GM19023 (cell line): ENCODE data around the gene SNN.
A peak's percentile ranks its signal among the peaks of the same experiment; 100 is the strongest.

ENCODE experiments used
- ATAC-seq: cut with Tn5 transposase; IDR thresholded peaks from one replicate; pipeline ENCODE4 v1.9.1; 2021; ENCODE audit warnings: mild to moderate bottlenecking, moderate library complexity; ENCODE audit not compliant: unreplicated experiment

SNN gene

DNA sequence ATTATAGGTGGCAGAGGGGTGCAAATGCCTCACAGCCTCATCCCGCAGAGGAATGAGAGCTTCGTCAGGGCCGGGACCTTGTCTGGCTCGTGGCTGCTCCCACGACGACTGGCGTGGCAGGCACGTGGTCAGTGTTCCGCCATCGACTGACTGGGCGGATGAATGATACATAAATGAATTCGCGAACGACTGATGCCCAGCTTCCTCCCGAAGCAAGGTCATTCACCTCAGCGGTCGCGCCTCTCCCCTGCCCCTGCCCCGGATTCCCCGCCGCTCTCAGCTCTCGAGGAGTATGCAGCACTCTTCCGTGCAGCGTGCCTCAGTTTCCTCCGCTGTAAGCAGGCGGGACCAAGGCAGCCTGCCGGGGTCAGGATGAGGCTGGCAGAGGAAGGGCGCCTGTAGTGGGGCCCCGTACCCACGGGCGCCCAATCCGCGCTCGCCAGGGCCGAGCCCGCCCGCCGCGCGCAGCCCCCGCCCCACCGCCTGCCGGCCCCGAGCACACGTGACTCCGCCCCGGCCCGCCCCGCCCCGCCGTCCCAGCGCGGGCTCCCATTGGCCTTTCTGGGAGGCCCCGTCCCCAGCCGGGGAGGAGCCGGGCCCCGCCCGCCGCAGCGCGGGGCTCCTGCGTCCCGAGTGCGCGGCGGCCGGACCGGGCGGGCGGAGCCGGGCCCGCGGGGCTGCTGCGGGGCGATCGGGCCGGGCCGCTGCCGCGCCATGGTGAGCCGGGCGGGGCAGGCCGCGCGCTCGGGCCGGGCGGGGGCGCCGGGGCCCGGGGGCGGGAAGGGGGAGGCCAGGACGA, at the start of gene SNN:
SNN (plus strand) TSS at position 632 of the 799 bp plus-strand sequence. CDS start 7,605 bp downstream, outside the sequence.
- ATAC-seq = peak; percentile 59

DNA sequence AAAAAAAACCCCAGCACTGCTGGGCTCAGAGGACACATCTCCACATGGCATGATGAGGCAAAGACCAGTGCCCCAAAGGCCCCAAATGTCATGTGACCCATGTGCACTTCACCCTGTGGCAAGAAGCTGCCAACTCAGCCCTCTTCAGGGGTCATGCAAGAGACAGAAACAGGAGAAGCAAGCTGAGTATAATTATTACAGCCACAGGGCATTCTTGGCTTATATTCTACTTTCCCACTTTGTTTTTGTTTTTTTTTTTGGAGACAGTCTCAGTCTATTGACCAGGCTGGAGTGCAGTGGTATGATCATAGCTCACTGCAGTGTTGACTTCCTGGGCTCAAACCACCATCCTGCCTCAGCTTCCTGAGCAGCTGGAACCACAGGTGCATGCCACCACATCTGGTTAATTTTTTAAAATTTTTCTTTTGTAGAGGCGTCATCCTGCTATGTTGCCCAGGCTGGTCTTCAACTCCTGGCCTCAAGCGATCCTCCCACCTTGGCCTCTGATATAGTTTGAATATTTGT, 48.9 kb upstream of the SNN start:
- no peak for ATAC-seq

DNA sequence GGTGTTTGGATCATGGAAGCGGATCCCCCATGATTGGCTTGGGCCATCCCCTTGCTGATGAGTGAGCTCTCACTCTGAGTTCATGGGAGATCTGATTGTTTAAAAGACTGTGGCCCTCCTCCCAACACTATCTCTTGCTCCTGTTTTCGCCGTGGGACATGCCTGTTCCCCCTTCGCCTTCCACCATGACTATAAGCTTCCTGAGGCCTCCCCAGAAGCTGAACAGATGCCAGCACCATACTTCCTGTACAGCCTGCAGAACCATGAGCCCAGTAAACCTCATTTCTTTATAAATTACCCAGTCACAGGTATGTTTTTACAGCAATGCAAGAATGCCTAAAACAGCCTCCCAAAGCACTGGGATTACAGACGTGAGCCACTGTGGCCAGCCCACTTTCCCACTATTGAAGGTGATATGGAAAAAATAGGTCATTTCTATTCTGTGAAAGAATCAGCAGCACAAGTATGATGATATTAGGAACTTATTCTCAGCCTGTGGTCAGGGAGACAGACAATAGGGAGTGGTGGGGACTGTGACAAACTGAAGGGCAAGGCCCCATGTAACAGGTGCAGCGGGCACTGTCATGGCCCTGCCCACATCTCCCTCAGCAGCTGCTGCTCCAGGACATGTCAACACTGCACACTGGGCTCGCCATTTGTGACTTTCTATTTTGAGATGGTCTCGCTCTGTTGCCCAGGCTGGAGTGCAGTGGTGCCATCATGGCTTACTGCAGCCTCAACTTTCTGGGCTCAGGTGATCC, 47.8 kb upstream of the SNN start:
- ATAC-seq = no peak

DNA sequence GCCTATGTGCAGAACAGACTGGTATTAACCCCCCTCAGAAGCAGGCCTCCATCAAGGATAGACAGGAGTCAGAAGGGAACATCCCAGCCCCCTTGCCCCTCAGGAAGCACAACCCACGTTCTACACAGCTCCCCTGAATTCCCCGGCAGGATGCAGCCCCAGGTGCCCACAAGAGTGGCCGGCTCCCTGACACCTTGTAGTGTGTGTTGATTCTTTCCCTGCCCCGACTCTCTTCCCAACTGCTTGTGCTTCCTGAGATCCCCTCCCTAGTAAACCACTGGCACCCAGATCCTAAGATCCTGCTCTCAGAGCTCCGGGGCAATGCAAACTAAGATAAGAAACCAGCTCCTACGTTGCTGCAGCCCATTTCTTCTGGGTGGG, 46.7 kb upstream of the SNN start:
- ATAC-seq = no peak

GRCh38 chr16:11621920-11622651, 46.2 kb upstream of the SNN start:
- no peak for ATAC-seq

GRCh38 chr16:11624205-11624604, 44.0 kb upstream of the SNN start:
- no peak for ATAC-seq

DNA sequence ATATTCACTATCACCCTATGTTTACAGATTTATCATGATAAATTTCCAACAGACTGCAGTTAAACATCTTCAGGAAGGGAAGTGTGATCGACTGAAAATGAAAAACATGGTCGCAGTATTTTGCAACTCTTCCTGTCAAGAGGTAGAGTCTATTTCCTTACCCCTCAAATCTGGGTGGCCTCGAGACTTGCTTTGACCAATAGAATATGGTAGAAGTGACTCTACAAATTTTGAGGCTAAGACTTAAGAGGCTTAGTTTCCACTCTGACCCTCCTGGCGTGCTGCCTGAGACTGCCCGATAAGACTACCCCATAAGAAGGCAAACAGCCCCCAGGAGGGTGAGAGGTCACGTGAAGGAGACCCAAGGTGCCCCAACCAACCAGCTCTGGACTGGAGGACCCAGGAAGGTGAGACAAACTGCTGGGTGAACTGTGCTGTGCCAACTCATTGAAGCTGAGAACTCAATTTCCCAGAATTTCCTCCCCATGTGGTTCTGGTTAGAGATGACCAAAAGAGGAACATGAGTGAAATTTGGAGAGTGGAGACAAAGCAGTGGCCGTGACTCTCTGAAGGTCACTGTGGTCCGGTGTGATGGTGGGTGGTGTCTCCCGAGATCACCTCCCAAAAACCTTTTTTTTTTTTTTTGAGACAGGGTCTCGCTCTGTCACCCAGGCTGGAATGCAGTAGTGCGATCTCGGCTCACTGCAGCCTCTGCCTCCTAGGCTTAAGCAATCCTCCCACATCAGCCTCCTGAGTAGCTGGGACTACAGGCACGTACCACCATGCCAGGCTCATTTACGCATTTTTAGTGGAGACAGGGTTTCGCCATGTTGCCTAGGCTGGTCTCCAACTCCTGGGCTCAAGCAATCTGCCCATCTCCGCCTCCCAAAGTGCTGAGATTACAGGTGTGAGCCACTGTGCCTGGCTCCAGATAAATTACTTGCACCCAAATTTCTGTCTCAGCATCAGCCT, 43.3 kb upstream of the SNN start:
- ATAC-seq = no peak

DNA sequence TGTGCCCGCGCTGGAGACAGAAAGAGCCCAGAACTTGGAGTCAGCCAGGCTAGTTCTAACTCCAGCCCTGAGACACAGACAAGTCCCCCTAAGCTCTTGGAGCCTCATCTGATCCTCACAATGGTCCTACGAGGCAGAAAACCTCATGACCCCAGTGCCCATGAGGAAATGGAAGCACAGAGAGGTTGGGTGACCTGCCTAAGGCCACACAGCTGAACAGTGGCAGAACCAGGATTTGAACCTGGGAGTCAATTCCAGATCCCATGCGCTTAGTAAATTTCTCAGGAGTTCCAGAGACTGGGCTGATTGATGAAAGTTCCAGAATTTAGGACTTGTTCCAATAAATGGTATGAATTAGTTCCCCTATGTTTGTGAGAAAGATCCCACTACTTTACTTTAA, 42.5 kb upstream of the SNN start:
- ATAC-seq = no peak

DNA sequence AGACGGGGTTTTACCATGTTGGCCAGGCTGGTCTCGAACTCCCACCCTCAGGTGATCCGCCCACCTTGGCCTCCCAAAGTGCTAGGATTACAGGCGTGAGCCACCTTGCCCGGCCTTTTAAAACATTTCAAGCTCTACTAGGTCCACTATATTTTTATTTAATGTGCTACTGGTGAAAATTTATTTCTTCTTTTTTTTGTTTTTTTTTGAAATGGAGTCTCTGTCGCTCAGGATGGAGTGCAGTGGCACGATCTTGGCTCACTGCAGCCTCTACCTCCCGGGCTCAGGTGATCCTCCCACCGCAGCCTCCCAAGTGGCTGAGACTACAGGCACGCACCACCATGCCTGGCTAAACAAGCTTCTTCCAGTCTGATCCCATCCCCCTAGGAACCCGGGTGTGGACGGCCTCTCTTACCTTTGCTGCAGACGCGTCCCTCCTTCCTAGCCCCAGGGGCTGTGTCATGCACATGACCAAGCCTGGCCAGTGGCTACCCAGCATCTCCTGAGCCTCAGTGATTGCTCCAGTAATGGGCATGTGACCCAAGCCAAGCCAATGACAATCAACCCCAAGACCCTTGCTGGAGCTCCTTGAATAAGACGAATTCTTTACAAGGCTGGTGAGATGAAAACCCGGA, 41.5 kb upstream of the SNN start:
- no peak for ATAC-seq

DNA sequence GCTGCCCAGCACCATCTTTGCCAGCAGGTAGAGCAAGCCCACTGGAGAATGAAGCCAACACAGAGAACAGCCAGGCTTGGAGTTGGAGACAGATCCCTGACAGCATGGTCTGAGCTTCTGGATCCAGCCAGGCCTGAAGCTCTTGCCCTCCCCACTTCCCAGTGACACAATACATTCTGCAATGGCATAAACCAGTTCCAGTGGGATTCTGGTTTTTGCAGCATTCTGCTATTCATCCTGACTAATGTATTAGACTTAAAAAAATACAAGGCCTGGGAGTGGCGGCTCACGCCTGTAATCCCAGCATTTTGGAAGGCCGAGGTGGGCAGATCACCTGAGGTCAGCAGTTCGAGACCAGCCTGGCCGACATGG, 41.0 kb upstream of the SNN start:
- no peak for ATAC-seq

DNA sequence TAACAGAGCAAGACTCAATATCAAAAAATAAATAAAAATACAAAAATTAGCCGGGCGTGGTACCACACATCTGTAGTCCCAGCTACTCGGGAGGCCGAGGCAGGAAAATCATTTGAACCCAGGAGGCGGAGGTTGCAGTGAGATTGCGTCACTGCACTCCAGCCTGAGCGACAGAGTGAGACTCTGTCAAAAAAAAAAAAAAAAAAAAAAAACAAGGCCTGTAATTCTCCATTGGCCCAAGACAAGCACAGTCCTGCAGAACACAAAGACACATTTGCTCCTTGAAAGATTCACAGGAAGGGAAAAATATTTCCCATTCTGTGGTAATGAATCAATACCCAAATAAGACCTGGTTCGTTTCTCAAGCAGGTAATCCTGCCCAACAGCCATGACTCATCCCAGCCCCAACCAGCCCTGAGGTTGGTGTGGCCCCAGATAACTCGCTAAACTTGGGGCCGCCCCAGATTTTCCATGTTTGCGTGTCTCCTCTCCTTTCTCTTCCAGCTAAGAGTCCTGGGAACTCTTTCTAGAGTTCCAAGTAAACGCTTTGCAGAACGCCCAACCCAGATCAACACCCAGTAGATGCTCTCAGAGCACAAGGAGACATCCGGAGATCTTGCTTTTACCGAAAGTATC, 40.3 kb upstream of the SNN start:
- no peak for ATAC-seq

GRCh38 chr16:11629071-11630030, 38.9 kb upstream of the SNN start:
- ATAC-seq = no peak

DNA sequence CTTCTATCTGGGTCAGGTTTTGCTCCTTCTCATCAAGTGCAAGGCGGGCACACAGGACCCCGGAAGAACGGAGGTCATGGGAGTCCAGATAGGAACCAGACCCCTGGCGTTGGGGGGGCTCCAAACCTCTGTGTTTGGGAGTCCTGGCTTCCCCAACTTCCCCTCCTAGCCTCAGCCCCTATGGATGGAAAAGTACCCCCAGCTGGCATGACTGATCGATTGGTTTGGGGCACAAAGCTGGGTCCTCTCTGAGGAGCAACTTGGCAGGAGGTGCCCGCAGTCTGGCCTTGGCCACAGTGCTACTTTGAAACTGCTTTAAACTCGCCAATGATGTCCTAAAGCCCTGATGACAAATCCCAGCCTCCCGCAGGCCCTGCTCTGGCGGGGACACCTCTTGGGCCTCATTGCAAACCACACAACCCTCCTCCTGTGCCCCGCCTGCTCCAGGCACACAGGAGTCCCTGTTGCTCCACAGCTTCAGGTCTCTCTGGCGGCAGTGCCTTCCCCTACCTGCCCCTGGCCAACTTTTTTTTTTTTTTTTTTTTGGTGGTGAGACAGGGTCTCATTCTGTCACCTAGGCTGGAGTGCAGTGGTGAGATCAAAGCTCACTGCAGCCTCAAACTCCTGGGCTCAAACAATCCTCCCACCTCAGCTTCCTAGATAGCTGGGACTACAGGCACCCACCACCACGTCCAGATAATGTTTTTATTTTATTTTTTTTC, 38.0 kb upstream of the SNN start:
- ATAC-seq = no peak

DNA sequence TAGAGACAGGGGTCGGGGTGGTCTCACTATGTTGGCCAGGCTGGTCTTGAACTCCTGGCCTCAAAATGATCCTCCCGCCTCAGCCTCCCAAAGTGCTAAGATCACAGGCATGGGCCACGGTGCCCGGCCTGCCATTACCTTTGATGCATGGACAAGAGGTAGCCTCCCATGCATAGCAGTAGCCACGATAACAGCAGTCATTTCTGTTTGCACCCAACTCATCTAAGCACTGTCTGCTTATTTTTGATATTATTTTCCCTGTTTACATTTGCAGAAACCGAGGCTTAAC, 37.5 kb upstream of the SNN start:
- no peak for ATAC-seq

DNA sequence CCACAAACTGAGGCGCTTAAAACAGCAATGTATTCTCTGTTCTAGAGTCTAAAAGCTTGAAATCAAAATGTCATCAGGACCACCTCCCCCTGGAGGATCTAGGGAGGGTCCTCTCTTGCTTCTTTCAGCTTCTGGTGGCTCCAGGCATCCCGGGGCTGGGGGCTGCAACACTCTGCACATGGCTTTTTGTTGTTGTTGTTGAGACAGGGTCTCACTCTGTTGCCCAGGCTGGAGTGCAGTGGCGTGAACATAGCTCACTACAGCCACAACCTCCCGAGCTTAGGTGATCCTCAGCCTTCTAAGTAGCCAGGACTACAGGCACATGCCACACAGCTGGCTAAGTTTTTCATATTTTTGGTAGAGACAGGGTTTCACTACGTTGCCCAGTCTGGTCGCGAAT, 37.0 kb upstream of the SNN start:
- no peak for ATAC-seq

DNA sequence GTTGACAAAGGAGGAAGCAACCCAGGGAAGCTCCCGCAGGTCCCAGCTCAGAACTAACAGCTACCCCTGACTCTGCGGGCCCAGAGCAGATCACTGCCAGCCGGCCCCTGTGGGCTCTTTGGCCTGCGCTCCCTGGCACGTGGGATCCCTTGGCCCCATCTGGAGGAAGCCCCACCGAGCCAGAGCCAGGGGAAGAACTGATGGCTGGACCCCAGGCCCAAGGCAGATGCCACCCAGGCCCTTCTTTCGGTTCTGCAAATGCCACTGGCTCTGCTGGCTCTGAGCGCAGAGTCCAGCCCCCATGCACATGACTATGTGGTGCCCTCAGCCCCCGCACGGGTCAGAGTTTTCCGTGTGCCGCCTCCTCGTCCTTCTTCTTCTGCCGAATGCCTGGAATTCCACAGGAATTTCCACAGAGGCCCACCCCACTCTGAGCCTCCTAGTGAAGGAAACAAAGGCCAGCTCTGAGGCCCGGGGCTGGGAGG, 35.8 kb upstream of the SNN start:
- no peak for ATAC-seq

GRCh38 chr16:11633113-11633512, 35.1 kb upstream of the SNN start:
- ATAC-seq = no peak

- no peak for ATAC-seq
These were observed 33.9 kb upstream of the SNN start for GRCh38 chr16:11634312-11634711.
